Measurements from ENCODE around the gene PRIM1. TPM values are rescaled to one million over a fixed set of nuclear protein-coding genes. Genes with fewer than 3 reads are reported as not detected.

PRIM1 gene
- total RNA-seq, 1 donor from 2014 or later: 15.1 TPM

GRCh38 chr12:56787498-56787897 is 35.4 kb upstream of the PRIM1 start:
- DNase-seq (no peak), ATAC-seq (ENCODE audit: low read depth) (no peak)
- intact Hi-C loops (cut with micrococcal nuclease): no loop called here
- Mint-ChIP-seq H3K27me3 (peaks cover under 1% of the 10 kb centered on the region), H3K36me3 (ENCODE audit: low read depth) (no peaks in the 10 kb centered on the region), H3K4me3 (no peak overlapping the region), H3K27ac (no peak overlapping the region), H3K4me1 (no peaks in the 10 kb centered on the region), H3K9me3 (no peaks in the 10 kb centered on the region)
- no peak for TF ChIP-seq CTCF (IDR thresholded peaks at IDR 0.05)
- CTCF ChIA-PET: interaction anchor here (1.0 kb wide), 1 partner anchor 870 kb away, joined by 3 read pairs; no protein-coding TSS in a partner anchor
- POLR2A ChIA-PET: no interaction called here

GRCh38 chr12:56785874-56786273 is 33.8 kb upstream of the PRIM1 start:
- Mint-ChIP-seq H3K27me3 (no peaks in the 10 kb centered on the region), H3K36me3 (ENCODE audit: low read depth) (no peaks in the 10 kb centered on the region), H3K9me3 (no peaks in the 10 kb centered on the region), H3K27ac (no peak overlapping the region), H3K4me3 (no peak overlapping the region), H3K4me1 (no peaks in the 10 kb centered on the region)
- ChIA-PET CTCF (no interaction called here), POLR2A (no interaction called here)
- no peak for ATAC-seq (ENCODE audit: low read depth)
- intact Hi-C loops (cut with micrococcal nuclease): no loop called here
- no peak for TF ChIP-seq CTCF (IDR thresholded peaks at IDR 0.05)
- DNase-seq: no peak

- Mint-ChIP-seq H3K9me3 (no peaks in the 10 kb centered on the region), H3K27me3 (no peaks in the 10 kb centered on the region), H3K27ac (no peak overlapping the region), H3K4me1 (no peaks in the 10 kb centered on the region), H3K36me3 (ENCODE audit: low read depth) (no peaks in the 10 kb centered on the region), H3K4me3 (no peak overlapping the region)
- intact Hi-C loops (cut with micrococcal nuclease): no loop called here
- ChIA-PET CTCF (no interaction called here), POLR2A (no interaction called here)
- DNase-seq (no peak), ATAC-seq (ENCODE audit: low read depth) (no peak)
- TF ChIP-seq CTCF (IDR thresholded peaks at IDR 0.05): no peak
Observed at GRCh38 chr12:56785141-56785865, 33.2 kb upstream of the PRIM1 start.

GRCh38 chr12:56781726-56782125 is 29.6 kb upstream of the PRIM1 start:
- no peaks in the 10 kb centered on the region for H3K4me1 Mint-ChIP-seq
- no peak overlapping the region for H3K4me3 Mint-ChIP-seq
- POLR2A ChIA-PET: no interaction called here
- H3K36me3 Mint-ChIP-seq (ENCODE audit: low read depth): no peaks in the 10 kb centered on the region
- DNase-seq (no peak), ATAC-seq (ENCODE audit: low read depth) (no peak)
- no peak overlapping the region for H3K27ac Mint-ChIP-seq
- no peak for TF ChIP-seq CTCF (IDR thresholded peaks at IDR 0.05)
- intact Hi-C loops (cut with micrococcal nuclease): no loop called here
- no peaks in the 10 kb centered on the region for H3K27me3 Mint-ChIP-seq
- peaks cover under 1% of the 10 kb centered on the region for H3K9me3 Mint-ChIP-seq
- CTCF ChIA-PET: no interaction called here

GRCh38 chr12:56778756-56779155 is 26.6 kb upstream of the PRIM1 start:
- ChIA-PET POLR2A (no interaction called here), CTCF (no interaction called here)
- H3K27ac Mint-ChIP-seq: no peak overlapping the region
- ATAC-seq (ENCODE audit: low read depth): no peak
- no peak overlapping the region for H3K4me3 Mint-ChIP-seq
- intact Hi-C loops (cut with micrococcal nuclease): no loop called here
- peaks cover 9% of the 10 kb centered on the region for H3K4me1 Mint-ChIP-seq
- no peaks in the 10 kb centered on the region for H3K36me3 Mint-ChIP-seq (ENCODE audit: low read depth)
- H3K9me3 Mint-ChIP-seq: peaks cover 3% of the 10 kb centered on the region
- no peak for DNase-seq
- H3K27me3 Mint-ChIP-seq: no peaks in the 10 kb centered on the region
- no peak for TF ChIP-seq CTCF (IDR thresholded peaks at IDR 0.05)
